Esophagus mucosa (tissue), 1 donor: Measurements from ENCODE around the gene GTPBP6. TPM values are rescaled to one million over a fixed set of nuclear protein-coding genes. Genes with fewer than 3 reads are reported as not detected.

Experiments
- ATAC-seq: fragments of 200-7000 bp; cut with Tn5 transposase; one replicate; pipeline ENCODE4 v1.9.1; 2020
- total RNA-seq: library from RNA; stranded (reverse); gene quantifications from one replicate; pipeline ENCODE4 v1.2.4, GENCODE V29; 2023
- donor health status: DM: yes; HTN: yes; CAD: no.

The GTPBP6 gene
- total RNA-seq = 35.3 TPM

DNA sequence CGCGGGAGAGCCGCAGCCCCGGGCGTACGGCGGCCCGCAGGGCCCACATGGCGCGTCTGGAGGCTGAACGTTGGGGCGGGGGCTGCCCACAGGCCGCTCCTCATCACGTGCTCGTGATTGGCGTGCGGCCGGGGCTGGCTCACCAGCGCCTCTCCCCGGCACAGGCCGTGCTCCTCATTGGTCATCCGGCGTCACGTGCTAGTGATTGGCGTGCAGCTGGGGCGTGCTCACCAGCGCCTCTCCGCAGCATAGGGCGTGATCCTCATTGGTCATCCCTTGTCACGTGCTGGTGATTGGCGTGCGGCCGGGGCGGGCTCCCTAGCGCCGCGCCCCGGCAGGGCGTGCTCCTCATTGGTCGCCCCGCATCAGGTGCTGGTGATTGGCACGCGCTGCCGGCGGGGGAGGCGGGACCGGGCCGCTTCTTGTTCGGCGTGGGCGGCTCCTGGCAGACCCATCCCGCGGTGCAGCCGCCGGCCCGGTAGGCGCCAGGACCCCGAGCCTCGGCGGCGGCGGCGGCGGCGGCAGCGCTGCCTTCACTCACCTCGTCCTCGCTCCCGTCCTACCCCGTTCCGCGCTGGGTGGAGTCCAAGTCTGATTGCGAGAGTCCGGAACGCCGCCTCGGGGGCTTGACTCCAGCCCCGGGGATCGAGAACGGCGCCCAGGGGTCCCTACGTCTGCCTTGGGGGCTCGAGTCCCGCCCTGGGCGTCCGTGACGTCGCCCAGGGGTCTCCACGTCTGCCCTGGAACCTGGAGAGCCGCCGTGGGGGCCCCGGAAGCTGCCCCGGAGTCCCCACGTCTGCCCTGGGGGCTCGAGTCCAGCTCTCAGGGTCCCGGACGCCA is at the start of gene GTPBP6:
TSS of gene GTPBP6 (minus strand) at position 58 of the 840 bp plus-strand sequence. CDS start at position 49, 9 bp downstream.
- ATAC-seq = peak; percentile 87

- no peak for ATAC-seq
These were observed 49.3 kb upstream of the GTPBP6 start for GRCh38 chrX:367866-368265.

DNA sequence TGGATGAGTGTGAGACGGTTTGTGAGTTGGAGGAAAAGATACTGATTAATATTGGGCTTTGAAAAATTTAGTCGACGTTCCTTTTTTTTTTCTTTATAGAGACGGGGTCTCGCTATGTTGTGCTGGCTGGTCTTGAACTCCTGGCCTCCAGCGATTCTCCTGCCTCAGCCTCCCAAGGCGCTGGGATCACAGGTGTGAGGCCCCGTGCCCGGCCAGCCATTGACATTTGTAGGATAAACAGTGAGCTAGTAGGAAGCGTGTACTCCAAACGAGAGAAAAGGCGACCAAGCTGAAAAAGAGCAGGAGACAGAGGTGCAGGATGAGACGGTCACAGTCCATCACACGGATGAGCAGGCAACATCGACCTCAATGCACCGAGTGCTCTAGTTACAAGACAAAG is 48.8 kb upstream of the GTPBP6 start:
- no peak for ATAC-seq

DNA sequence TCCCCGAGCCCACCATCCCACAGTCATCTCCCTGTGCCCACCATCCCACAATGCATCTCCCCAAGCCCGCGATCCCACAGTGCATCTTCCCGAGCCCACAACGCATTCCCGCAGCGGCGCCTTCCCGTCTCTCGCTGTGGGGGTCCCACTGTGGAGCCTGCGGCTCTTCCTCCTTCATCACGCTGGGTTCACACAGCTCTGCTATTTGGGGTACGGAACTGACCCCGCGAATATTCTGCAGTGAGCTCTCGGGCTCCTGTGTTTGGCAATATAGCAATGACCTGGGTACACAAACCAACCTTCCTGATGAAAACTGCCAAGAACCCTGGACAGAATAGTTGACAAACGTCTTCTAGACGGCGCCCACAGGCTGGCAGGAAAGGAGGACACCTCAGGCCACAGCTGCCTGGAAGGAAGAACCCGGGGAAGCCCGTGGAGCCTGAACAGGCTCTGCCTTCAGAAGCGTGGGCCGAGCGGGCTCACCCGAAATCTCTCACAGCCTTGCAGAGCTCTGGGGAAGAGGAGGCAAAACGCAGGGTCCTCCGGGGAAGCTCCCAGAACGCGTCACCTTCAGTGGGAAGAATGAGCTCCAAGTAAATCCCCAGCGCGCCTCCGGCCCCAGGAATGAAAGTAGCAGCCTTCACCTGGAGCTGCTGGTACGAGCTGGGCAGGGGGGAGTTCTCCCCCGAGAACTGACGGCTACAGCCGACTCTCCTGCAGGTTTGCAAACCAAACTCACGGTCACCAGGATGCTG is 45.2 kb upstream of the GTPBP6 start:
- no peak for ATAC-seq

DNA sequence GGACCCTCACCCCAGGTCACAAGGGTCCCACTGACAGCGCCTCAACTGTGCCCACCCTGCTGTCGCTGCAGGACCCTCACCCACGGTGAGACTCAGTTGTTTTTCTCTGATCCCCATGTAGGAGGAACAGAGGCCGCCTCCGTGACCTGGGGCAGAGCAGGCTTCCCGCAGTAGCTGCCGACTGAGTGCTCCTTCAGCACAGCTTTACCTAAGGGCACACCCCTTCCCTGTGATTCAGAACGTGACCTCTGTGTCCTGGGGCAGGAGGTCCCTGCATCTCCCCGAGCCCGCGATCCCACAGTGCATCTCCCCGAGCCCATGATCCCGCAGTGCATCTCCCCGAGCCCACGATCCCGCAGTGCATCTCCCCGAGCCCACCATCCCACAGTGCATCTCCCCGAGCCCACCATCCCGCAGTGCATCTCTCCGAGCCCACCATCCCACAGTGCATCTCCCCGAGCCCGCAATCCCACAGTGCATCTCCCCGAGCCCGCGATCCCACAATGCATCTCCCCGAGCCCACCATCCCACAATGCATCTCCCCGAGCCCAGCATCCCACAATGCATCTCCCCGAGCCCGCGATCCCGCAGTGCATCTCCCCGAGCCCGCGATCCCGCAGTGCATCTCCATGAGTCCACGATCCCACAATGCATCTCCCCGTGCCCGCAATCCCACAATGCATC is 44.5 kb upstream of the GTPBP6 start:
- no peak for ATAC-seq

DNA sequence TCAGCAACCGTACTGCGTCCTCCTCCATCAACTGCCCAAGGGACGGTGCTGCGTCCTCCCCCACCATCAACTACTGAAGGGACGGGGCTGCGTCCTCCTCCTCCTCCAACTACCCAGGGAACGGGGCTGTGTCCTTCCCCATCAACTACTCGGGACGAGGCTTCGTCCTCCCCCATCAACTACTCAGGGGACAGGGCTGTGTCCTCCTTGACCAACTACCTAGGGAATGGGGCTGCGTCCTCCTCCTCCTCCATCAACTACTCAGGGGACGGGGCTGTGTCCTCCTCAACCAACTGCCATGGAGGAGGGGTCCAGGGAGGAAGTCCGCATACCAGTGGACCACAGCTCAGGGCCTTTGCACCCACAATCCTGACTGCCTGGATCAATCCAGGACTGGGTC is 43.8 kb upstream of the GTPBP6 start:
- ATAC-seq = no peak

DNA sequence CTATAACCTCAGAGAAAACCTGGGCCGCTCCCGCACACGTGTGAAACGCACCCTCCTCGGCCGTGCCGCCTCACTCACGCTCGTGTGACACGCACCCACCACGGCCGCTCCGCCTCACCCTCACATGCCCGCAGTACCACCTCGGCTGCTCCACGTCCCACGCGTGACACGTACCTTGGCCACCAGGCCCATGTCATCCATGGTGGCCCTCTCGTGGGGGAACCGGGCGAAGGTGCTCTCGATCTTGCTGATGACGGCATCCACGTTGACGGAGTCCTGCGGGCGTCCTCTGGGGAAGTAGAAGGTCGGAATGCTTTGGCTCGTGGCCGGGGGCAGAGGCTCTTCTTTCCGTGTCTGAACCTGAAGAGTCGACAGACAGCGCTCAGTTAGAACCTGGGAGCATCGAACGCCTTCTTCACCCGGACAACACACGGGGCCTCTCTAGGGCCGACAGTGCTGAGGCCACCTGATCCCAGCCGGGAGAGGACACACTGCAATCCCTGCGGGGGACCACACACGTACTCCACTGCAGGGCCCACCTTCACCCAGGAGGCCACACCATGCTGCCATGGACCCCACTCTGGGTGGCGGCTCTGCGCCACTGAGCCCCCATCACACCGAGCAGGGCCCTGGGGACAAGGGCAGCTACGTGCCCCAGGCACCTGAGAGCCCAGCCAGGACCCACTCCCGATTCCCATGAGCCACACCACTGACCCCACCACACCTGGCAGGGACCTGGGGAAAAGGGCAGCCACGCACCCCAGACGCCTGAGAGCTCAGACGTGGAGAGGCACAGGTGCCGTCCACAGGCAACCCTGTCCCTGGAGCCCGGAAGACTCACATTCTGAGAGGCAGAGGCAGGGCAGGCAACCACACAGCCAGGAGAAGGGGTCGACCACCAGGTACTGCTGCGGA is 42.9 kb upstream of the GTPBP6 start:
- ATAC-seq = peak; percentile 35

DNA sequence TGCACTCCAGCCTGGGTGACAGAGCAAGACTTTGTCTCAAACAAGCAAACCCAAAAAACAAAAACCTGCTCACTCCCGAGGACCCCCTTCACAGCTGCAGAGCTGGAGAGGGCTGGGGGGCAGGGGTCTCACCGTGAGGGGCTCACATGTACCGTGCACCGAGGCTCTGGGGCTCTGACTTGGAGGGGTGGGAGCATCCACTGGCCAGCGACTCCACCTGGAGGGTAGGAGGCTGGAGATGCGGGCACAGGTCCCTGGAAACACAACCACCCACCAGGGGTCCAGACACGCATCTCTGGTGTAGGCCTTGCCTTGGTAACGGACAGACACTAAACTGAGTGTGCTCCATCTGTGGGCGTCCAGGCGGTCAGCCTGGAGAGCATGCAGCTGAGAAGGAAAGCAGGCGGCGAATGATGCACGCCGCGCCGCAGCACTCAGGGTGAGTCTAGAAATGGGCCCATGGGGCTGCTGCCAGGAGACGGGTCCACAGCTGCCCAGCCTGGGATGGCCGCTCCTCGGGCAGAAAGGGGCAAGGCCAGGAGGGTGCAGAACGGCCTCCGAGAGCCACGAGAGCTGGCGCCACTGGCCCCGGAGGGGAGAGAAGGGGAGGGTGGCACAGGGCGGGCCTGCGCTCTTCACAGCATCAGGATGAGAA is 42.0 kb upstream of the GTPBP6 start:
- ATAC-seq = no peak

- ATAC-seq = no peak
These were observed 40.1 kb upstream of the GTPBP6 start for GRCh38 chrX:358651-359143.

DNA sequence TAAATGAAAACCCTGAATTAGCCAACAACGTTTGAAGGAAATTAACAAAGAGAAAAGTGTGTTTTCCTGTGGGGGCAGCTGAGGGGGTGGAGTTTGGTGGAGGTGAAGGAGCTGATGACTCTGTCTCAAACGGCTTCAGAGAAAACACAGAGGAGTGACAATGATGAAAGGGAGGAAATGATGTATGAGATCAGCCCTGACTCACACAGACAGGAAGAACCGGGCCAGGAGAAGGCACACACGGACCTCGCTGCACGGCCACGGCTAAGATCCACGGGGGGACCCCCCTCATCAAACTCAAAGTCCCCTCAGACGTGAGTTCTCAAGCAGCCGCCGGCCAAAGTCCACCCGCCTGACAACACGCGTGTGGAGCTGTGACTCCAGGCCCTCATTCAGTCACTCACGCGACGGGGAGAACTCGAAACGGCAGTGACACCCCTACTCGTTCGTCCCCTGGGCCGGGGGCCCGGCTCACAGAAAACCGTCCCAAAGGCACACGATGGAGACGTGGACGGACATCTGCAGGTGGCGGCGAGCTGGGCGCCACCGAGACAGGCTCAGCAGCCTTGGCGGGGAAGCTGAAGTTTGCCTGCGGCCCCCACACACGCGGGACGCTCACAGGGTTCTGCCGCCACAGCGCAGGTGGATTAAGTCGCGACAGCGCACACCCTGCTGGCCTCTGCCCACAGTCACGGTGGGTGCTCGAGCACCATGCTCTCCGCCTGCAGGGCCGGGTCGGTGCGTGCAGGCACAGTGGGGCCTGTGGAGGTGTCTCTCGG is 39.3 kb upstream of the GTPBP6 start:
- peak; percentile 29 for ATAC-seq

DNA sequence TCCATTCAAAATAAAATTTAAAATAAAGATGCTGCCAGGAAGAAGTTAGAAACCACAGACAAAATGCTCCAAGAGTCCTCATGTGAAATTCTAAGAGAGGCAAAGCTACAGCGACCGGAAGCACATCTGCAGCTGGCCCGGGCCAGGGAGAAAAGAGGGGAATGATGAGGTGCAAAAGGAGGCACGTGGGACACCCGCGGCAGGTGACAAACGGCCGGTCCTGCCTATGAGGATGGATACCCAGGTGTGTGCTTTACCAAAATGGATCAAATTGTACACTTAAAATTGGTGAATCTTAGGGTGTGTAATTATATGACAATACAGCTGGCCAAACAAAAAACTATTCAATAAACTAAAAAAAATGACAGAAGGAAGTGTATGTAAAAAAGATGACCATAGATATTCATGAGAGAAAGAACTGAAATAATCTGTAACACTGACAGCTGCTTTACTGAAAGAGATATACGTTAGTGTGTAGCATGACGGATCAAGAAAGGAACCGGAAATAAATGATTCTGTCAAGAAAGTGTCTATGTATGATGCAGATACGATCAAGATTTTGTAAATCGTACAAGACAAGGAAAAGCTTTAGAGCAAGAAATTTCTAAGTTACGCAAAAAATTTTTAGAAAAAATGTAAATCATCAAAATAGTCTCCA is 38.6 kb upstream of the GTPBP6 start:
- ATAC-seq = no peak

DNA sequence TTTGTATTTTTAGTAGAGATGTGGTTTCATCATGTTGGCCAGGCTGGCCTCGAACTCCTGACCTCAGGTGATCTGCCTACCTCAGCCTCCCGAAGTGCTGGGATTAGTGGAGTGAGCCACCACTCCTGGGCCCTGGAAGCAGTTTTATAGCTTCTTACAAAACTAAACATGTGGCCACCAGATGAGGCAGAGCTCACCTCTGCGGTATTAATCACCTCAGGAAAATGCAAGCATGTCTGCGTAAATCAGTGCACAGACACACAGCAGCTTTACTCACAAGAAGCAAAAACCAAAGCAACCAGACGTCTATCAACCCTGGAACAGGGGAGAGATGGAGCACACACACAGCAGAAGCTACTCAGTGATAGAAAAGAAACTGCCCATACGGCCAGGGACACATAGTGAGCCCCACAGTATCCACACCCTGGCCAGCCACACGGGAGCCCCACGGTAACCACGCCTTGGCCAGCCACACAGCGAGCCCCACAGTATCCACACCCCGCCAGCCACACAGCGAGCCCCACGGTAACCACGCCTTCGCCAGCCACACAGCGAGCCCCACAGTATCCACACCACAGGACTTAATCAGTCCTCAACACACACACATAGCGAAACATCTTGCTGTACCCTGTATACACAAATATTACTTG is 37.9 kb upstream of the GTPBP6 start:
- no peak for ATAC-seq

DNA sequence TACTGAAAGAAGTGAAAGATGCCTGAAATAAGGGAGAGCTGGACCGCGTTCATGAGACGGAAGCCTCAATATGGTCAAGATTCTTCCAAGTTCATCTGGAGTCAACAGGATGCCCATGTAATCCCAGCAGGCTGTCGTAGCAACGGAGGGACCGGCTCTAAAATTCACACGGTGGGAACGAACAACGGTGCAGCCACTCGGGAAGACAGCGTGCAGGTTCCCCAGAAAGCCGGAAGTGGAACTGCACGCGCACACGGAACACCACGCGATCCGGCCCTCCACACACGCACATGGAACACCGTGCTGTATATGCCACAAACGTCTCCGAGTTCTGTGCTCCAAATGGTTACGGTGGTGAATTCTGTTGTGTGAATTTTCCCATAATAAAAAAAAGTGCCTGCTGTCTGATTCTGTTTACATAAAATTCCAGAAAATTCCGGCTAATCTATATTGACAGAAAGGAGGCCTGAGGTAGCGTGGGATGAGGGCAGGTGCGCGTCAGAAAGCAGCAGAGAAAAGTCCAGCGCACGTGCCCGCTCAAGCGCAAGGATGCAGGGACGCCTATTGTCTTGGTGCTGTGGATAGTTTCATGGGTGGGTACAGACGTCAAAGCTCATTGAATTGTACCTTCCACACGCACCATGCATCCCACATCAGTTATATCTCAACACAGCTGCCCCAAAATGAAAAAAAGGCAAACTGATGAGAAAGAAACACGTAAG is 36.9 kb upstream of the GTPBP6 start:
- no peak for ATAC-seq

DNA sequence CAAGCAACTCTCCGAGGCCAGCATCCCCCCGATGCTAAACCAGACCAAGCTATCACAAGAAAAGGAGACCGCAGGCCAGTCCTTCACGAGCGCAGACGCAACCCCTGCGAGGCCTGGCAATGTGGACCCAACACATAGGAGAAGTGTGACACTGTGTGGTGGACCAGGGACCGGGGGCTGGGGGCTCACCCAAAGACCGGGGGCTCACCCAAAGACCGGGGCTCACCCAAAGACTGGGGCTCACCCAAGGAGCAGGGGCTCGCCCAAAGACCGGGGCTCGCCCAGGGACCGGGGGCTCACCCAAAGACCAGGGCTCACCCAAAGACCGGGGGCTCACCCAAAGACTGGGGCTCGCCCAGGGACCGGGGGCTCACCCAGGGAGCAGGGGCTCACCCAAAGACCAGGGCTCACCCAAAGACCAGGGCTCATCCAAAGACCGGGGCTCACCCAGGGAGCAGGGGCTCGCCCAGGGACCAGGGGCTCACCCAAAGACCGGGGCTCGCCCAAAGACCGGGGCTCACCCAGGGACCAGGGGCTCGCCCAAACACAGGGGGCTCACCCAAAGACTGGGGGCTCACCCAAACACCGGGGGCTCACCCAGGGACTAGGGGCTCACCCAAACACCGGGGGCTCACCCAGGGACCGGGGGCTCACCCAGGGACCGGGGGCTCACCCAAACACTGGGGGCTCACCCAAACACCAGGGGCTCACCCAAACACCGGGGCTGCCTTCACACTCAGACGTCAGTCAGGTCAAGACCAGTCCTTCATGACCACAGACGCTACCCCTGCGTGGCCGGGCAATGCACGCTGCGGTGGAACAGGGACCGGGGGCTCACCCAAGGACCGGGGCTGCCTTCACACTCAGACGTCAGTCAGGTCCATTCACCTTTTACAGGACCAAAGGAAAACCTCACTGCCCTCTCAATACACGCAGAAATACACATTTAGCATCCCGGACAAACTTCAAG is 35.3 kb upstream of the GTPBP6 start:
- ATAC-seq = no peak

- ATAC-seq = no peak
These were observed 34.2 kb upstream of the GTPBP6 start for GRCh38 chrX:352582-353314.

- no peak for ATAC-seq
These were observed 33.6 kb upstream of the GTPBP6 start for GRCh38 chrX:352181-352580.

DNA sequence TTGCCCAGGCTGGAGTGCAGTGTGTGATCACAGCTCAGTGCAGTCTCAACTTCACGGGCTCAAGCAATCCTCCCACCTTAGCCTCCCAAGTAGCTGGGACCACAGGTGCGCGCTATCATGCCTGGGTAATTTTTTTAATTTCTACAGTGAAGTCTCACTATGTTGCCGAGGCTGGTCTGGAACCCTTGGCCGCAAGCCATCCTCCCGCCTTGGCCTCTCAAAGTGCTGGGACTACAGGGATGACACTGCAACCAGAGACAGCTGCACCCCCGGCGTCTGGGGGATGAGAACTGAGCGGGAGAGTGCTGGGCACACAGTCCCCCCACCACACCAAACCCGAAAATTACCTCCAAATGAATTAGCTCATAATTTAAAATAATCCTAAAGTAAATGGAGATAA is 33.1 kb upstream of the GTPBP6 start:
- ATAC-seq = no peak
